AG08396 (cell line): ENCODE data around the gene LRRC8C.
"Not testable (repeated sequence)": the region's sequence is repeated elsewhere in the genome, so short reads cannot be mapped to it uniquely, and the experiment has no call there.

Experiments used
- DNase-seq: peaks from one replicate; pipeline ENCODE4 v3.0.0; 2012; ENCODE audit warnings: low spot score, mixed read lengths

The LRRC8C gene

GRCh38 chr1:89704014-89704413, 71.1 kb downstream of the LRRC8C start:
- DNase-seq, result no peak

GRCh38 chr1:89704885-89705284, 72.0 kb downstream of the LRRC8C start:
- not testable (repeated sequence) for DNase-seq

GRCh38 chr1:89705901-89706699, 73.2 kb downstream of the LRRC8C start:
- DNase-seq, result no peak

GRCh38 chr1:89706700-89707012, 73.7 kb downstream of the LRRC8C start:
- DNase-seq, result no peak

- DNase-seq, result no peak
These were observed 75.9 kb downstream of the LRRC8C start for GRCh38 chr1:89708751-89709375.

GRCh38 chr1:89710498-89711139, 77.7 kb downstream of the LRRC8C start:
- DNase-seq, result no peak

GRCh38 chr1:89711140-89711778, 78.3 kb downstream of the LRRC8C start:
- DNase-seq, result no peak

- DNase-seq, result no peak
These were observed 79.5 kb downstream of the LRRC8C start for GRCh38 chr1:89712420-89712819.

- DNase-seq, result no peak
These were observed 82.8 kb downstream of the LRRC8C start for GRCh38 chr1:89715677-89716076.

- DNase-seq, result no peak
These were observed 86.8 kb downstream of the LRRC8C start for GRCh38 chr1:89719502-89720306.

- no peak for DNase-seq
These were observed 87.9 kb downstream of the LRRC8C start for GRCh38 chr1:89720839-89721238.

GRCh38 chr1:89721351-89721750, 88.4 kb downstream of the LRRC8C start:
- DNase-seq, result no peak

GRCh38 chr1:89723144-89723543, 90.2 kb downstream of the LRRC8C start:
- DNase-seq, result no peak

- peak; percentile 12 for DNase-seq
These were observed 90.9 kb downstream of the LRRC8C start for GRCh38 chr1:89723863-89724262.

GRCh38 chr1:89724369-89725010, 91.6 kb downstream of the LRRC8C start:
- no peak for DNase-seq

GRCh38 chr1:89725011-89725370, 92.1 kb downstream of the LRRC8C start:
- peak; percentile 72 for DNase-seq

GRCh38 chr1:89725631-89726030, 92.7 kb downstream of the LRRC8C start:
- no peak for DNase-seq

- no peak for DNase-seq
These were observed 94.8 kb downstream of the LRRC8C start for GRCh38 chr1:89727517-89728312.

- DNase-seq, result no peak
These were observed 95.5 kb downstream of the LRRC8C start for GRCh38 chr1:89728381-89728780.

- no peak for DNase-seq
These were observed 99.3 kb downstream of the LRRC8C start for GRCh38 chr1:89732206-89732605.
